Erythroblast (primary cell): ENCODE measurements around the gene NKIRAS2.

Source experiments
- GATA1 ChIP-seq: IDR thresholded peaks from 2 replicates; pipeline ENCODE4 v1.6.1; 2011; ENCODE audit warnings: low read depth, mild to moderate bottlenecking, control low read depth, low read length, moderate library complexity
- POLR2A ChIP-seq: IDR thresholded peaks from 2 replicates; pipeline ENCODE4 v1.6.1; 2011; ENCODE audit warnings: mild to moderate bottlenecking, low read length

DNA sequence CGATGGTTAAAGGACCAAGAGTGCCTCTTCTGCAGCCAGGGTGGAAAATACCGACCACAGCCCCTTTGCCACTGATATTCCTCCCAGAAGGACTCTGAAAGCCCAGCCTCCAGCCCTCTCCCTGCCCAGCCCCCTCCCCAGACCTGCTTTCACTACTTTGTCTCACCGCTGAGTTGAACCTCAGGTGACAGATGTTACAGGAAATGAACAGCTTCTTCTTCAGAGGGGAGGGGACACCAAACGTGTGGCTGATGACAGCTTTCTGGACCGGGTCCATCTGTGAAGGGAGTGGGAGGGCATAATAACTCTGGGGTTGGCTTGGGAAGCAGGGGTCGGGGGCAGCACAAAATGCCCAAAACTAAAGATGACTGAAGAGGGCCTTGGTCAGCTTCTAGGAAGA, 14.2 kb downstream of the NKIRAS2 start:
- TF ChIP-seq POLR2A: no peak
- no peak for TF ChIP-seq GATA1
